Liver (tissue), 3 donors: Measurements from ENCODE around the gene RPL27A.

Experiments used
- GABPA ChIP-seq, 2 donors: IDR thresholded peaks in 1 of 2; conservative IDR thresholded peaks in 1 of 2; 2 replicates each; pipeline ENCODE4 v1.6.1; 2016; ENCODE audit warnings: antibody characterized with exemption in 2 of 2, mild to moderate bottlenecking in 1 of 2, moderate library complexity in 1 of 2
- HNF4A ChIP-seq, 2 donors: conservative IDR thresholded peaks; 2 replicates each; pipeline ENCODE4 v1.6.1; 2016; ENCODE audit warnings: antibody characterized with exemption in 2 of 2, mild to moderate bottlenecking in 2 of 2
- RAD21 ChIP-seq, 2 donors: IDR thresholded peaks; 2 replicates each; pipeline ENCODE4 v1.6.1; 2016; ENCODE audit warnings: antibody characterized with exemption in 2 of 2, mild to moderate bottlenecking in 2 of 2
- SP1 ChIP-seq: IDR thresholded peaks from 2 replicates; pipeline ENCODE4 v1.6.1; 2018; ENCODE audit warnings: antibody characterized with exemption, mild to moderate bottlenecking
- TF ChIP-seq, protein P1 (sequence below): fragments of 150-350 bp; IDR thresholded peaks from 2 replicates; pipeline ENCODE4 v1.5.1; 2017; ENCODE audit warnings: improper control_type of control experiment, low read depth, low read length; ENCODE audit not compliant: missing input control
- TF ChIP-seq, protein P2 (sequence below): IDR thresholded peaks from 2 replicates; pipeline ENCODE4 v1.6.1; 2016; ENCODE audit warnings: antibody characterized with exemption
- TF ChIP-seq, protein P3 (sequence below): IDR thresholded peaks from 2 replicates; pipeline ENCODE4 v1.6.1; 2016; ENCODE audit warnings: antibody characterized with exemption, mild to moderate bottlenecking
- donor health status: healthy.
- donor health status: healthy.

DNA sequence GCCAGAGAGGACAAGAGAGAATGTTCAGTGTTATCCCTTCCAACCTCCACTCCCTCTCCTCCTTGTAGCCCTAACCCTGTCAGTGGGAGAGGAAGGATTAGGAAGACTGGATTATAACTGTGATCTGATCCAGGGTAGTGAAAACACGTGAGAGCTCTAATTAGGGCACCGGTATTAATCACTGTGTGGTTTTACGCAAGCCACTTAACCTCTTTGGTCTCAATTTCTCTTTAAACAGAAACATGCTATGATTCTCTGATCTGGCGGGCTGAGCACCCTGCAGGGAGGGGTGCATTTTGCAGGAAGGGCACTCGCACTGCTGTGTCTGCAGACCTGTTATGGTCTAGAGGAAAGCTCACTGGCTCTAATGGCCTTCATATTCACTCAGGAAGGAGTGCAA, 11.5 kb downstream of the RPL27A start:
- TF ChIP-seq, protein P1, sequence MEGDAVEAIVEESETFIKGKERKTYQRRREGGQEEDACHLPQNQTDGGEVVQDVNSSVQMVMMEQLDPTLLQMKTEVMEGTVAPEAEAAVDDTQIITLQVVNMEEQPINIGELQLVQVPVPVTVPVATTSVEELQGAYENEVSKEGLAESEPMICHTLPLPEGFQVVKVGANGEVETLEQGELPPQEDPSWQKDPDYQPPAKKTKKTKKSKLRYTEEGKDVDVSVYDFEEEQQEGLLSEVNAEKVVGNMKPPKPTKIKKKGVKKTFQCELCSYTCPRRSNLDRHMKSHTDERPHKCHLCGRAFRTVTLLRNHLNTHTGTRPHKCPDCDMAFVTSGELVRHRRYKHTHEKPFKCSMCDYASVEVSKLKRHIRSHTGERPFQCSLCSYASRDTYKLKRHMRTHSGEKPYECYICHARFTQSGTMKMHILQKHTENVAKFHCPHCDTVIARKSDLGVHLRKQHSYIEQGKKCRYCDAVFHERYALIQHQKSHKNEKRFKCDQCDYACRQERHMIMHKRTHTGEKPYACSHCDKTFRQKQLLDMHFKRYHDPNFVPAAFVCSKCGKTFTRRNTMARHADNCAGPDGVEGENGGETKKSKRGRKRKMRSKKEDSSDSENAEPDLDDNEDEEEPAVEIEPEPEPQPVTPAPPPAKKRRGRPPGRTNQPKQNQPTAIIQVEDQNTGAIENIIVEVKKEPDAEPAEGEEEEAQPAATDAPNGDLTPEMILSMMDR, result no peak
- TF ChIP-seq GABPA (IDR thresholded peaks at IDR 0.05 in 1 of 2, conservative IDR thresholded peaks at IDR 0.05 in 1 of 2) (no peak), SP1 (no peak), HNF4A (conservative IDR thresholded peaks at IDR 0.05) (no peak), RAD21 (IDR thresholded peaks at IDR 0.05) (no peak)
- TF ChIP-seq, protein P2, sequence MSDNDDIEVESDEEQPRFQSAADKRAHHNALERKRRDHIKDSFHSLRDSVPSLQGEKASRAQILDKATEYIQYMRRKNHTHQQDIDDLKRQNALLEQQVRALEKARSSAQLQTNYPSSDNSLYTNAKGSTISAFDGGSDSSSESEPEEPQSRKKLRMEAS, result no peak
- TF ChIP-seq, protein P3, sequence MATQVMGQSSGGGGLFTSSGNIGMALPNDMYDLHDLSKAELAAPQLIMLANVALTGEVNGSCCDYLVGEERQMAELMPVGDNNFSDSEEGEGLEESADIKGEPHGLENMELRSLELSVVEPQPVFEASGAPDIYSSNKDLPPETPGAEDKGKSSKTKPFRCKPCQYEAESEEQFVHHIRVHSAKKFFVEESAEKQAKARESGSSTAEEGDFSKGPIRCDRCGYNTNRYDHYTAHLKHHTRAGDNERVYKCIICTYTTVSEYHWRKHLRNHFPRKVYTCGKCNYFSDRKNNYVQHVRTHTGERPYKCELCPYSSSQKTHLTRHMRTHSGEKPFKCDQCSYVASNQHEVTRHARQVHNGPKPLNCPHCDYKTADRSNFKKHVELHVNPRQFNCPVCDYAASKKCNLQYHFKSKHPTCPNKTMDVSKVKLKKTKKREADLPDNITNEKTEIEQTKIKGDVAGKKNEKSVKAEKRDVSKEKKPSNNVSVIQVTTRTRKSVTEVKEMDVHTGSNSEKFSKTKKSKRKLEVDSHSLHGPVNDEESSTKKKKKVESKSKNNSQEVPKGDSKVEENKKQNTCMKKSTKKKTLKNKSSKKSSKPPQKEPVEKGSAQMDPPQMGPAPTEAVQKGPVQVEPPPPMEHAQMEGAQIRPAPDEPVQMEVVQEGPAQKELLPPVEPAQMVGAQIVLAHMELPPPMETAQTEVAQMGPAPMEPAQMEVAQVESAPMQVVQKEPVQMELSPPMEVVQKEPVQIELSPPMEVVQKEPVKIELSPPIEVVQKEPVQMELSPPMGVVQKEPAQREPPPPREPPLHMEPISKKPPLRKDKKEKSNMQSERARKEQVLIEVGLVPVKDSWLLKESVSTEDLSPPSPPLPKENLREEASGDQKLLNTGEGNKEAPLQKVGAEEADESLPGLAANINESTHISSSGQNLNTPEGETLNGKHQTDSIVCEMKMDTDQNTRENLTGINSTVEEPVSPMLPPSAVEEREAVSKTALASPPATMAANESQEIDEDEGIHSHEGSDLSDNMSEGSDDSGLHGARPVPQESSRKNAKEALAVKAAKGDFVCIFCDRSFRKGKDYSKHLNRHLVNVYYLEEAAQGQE, result no peak
